HepG2 (cell line): ENCODE results near the gene BTBD19. TPM values are rescaled to one million over a fixed set of nuclear protein-coding genes. Genes with fewer than 3 reads are reported as not detected.

Source experiments
- ATAC-seq: fragments of 200-7000 bp; cut with Tn5 transposase; 3 replicates; pipeline ENCODE4 v1.9.1; 2020; ENCODE audit warnings: mild to moderate bottlenecking, moderate library complexity
- BruUV-seq: library from RNA; stranded (reverse); fragments of 400-500 nt; replicated peaks from 2 replicates; lab custom pipeline; 2021; lab: Mats Ljungman, UMichigan
- CTCF ChIA-PET: fragments of 300-600 bp; formaldehyde crosslinking; extraction: SDS; loops from one replicate; lab custom pipeline; 2021; ENCODE audit warnings: low total read pairs, inconsistent platforms, low intra/inter-chr PET ratio; lab: Yijun Ruan, JAX
- POLR2A ChIA-PET: fragments of 350-600 bp; sonication (Branson Sonifier 250); formaldehyde crosslinking; loops from one replicate; lab custom pipeline; 2020; ENCODE audit warnings: antibody characterized with exemption, inconsistent platforms; lab: Yijun Ruan, JAX
- DNase-seq: peaks from one replicate; pipeline ENCODE4 v3.0.0-alpha.2; 2015; ENCODE audit warnings: low spot score
- FAIRE-seq: peaks from 3 replicates; lab custom pipeline; 2011; peaks lifted over from hg19 to GRCh38; lab: Jason Lieb, UNC
- H2AFZ ChIP-seq: one replicate; pipeline ENCODE4 v1.6.1; 2011; ENCODE audit warnings: low read length, inconsistent platforms
- H3K27ac ChIP-seq: fragments of 300-600 bp; 3 replicates; pipeline ENCODE4 v1.8.0; 2011; ENCODE audit warnings: mixed run types, mild to moderate bottlenecking, mixed read lengths, low read length, inconsistent platforms; ENCODE audit not compliant: insufficient read depth; ENCODE audit errors: extremely low read length
- H3K27me3 ChIP-seq, 2 experiments: fragments of 200-600 bp in 1 of 2; 2 replicates in 1 of 2; 3 replicates in 1 of 2; pipeline versions ENCODE4 v1.6.0 to v1.8.0; 2011; ENCODE audit warnings: low read length in 2 of 2, mild to moderate bottlenecking in 2 of 2, moderate library complexity in 2 of 2, inconsistent platforms in 1 of 2; ENCODE audit not compliant: insufficient read depth in 2 of 2, control insufficient read depth in 1 of 2
- H3K36me3 ChIP-seq, 2 experiments: fragments of 200-600 bp in 1 of 2; replicated peaks in 1 of 2; 2 replicates in 1 of 2; 3 replicates in 1 of 2; pipeline versions ENCODE4 v1.5.1 to v1.8.0; 2011; ENCODE audit warnings: low read length in 2 of 2, inconsistent platforms in 1 of 2; ENCODE audit not compliant: insufficient read depth in 2 of 2, control insufficient read depth in 1 of 2
- H3K4me1 ChIP-seq: 2 replicates; pipeline ENCODE4 v1.5.1; 2012; ENCODE audit warnings: low read length, inconsistent platforms; ENCODE audit not compliant: insufficient read depth
- H3K4me2 ChIP-seq: 2 replicates; pipeline ENCODE4 v1.6.0; 2011; ENCODE audit warnings: low read depth, low read length, inconsistent platforms
- H3K4me3 ChIP-seq, 3 experiments: fragments of 200-600 bp in 1 of 3; sonication (generic), shearing (Covaris generic) in 1 of 3; replicated peaks in 1 of 3; 2 replicates each; pipeline ENCODE4 v1.5.1; 2011 to 2016; ENCODE audit warnings: low read length in 3 of 3, inconsistent platforms in 2 of 3, low read depth in 2 of 3, mild to moderate bottlenecking in 2 of 3, control low read depth in 1 of 3, mixed read lengths in 1 of 3; ENCODE audit not compliant: insufficient read depth in 1 of 3
- H3K79me2 ChIP-seq: one replicate; pipeline ENCODE4 v1.6.1; 2011; ENCODE audit warnings: low read length, inconsistent platforms; ENCODE audit not compliant: insufficient read depth
- H3K9ac ChIP-seq: 2 replicates; pipeline ENCODE4 v1.6.0; 2011; ENCODE audit warnings: mild to moderate bottlenecking, low read depth, low read length, inconsistent platforms; ENCODE audit not compliant: insufficient read depth
- H3K9me3 ChIP-seq: 2 replicates; pipeline ENCODE4 v1.5.1; 2012; ENCODE audit warnings: mild to moderate bottlenecking, low read length
- H4K20me1 ChIP-seq: 2 replicates; pipeline ENCODE4 v1.6.0; 2011; ENCODE audit warnings: inconsistent platforms, mild to moderate bottlenecking, low read length, moderate library complexity; ENCODE audit not compliant: insufficient read depth
- FOXK2 ChIP-seq: fragments of 450-650 bp; IDR thresholded peaks from 2 replicates; pipeline ENCODE4 v1.6.1; 2016
- JUND ChIP-seq: sonication (generic); formaldehyde crosslinking; IDR thresholded peaks from 2 replicates; pipeline ENCODE4 v1.8.0; 2022; ENCODE audit warnings: mild to moderate bottlenecking, missing genetic modification reagents
- KDM4B ChIP-seq: sonication (generic); formaldehyde crosslinking; IDR thresholded peaks from 2 replicates; pipeline ENCODE4 v1.4.0; 2020; ENCODE audit warnings: missing genetic modification reagents
- RNF2 ChIP-seq: fragments of 450-650 bp; conservative IDR thresholded peaks from 2 replicates; pipeline ENCODE4 v1.6.1; 2016; ENCODE audit warnings: low read depth
- SP4 ChIP-seq: sonication (generic); formaldehyde crosslinking; IDR thresholded peaks from 2 replicates; pipeline ENCODE4 v1.8.1; 2023; ENCODE audit warnings: mild to moderate bottlenecking, missing genetic modification reagents
- ZNF432 ChIP-seq: sonication (generic); formaldehyde crosslinking; IDR thresholded peaks from 2 replicates; pipeline ENCODE4 v1.5.0; 2020; ENCODE audit warnings: missing genetic modification reagents, mild to moderate bottlenecking, borderline replicate concordance
- ZNF550 ChIP-seq: sonication (generic); formaldehyde crosslinking; IDR thresholded peaks from 2 replicates; pipeline ENCODE4 v1.4.0; 2020; ENCODE audit warnings: mild to moderate bottlenecking, missing genetic modification reagents, borderline replicate concordance
- ZNF615 ChIP-seq: sonication (generic); formaldehyde crosslinking; IDR thresholded peaks from 2 replicates; pipeline ENCODE4 v1.5.0; 2020; ENCODE audit warnings: mild to moderate bottlenecking, missing genetic modification reagents, borderline replicate concordance
- WGBS: methylation state at CpG from one replicate; pipeline ENCODE4 v1.1.6; 2017; ENCODE audit warnings: low lambda C conversion rate; 5-methylcytosine and 5-hydroxymethylcytosine counted together
- in situ Hi-C: cut with HindIII; loops from 2 replicates; pipeline ENCODE4 v1.10.0; 2017; ENCODE audit warnings: low pct_unique_long_range_greater_than_20kb; ENCODE audit not compliant: extremely low pct_ligation_motif_present
- intact Hi-C: fragments of 100-400 bp; cut with micrococcal nuclease; formaldehyde crosslinking; loops from one replicate; pipeline ENCODE4 v1.10.0; 2022; ENCODE audit not compliant: unreplicated experiment
- polyA plus RNA-seq, 8 experiments: library from polyadenylated mRNA; depleted of rRNA in 3 of 8; stranded (reverse) in 7 of 8; unstranded in 1 of 8; fragments of >200 nt; fragmentation: Illumina TruSeq in 4 of 8; extraction: Trizol in 4 of 8; gene quantifications; 2 replicates each; pipeline versions ENCODE4 v1.2.1 to v1.2.3, GENCODE V29; 2011 to 2016; ENCODE audit warnings: low read depth in 4 of 8, missing spikeins in 1 of 8, mixed read lengths in 1 of 8; ENCODE audit not compliant: insufficient read depth in 1 of 8
- total RNA-seq, 5 experiments: library from RNA; depleted of rRNA; stranded (reverse); fragments of >200 nt; fragmentation: Illumina TruSeq; extraction: Trizol; gene quantifications; 2 replicates each; pipeline ENCODE4 v1.2.3, GENCODE V29; 2016; ENCODE audit warnings: low read depth in 1 of 5
- TF ChIP-seq, protein P1 (sequence below): IDR thresholded peaks from 2 replicates; pipeline ENCODE4 v1.6.1; 2012; ENCODE audit warnings: low read length, improper control_type of control experiment
- TF ChIP-seq, protein P2 (sequence below): sonication (generic); formaldehyde crosslinking; IDR thresholded peaks from 2 replicates; pipeline ENCODE4 v1.8.0; 2022; ENCODE audit warnings: mild to moderate bottlenecking, missing genetic modification reagents, moderate library complexity

BTBD19 gene
- total and polyA plus RNA-seq, 2 of the 13 experiments (the other 11 are each of a cell fraction or from before 2014, with no cell fraction given) = 2.7 to 6.7 TPM

DNA sequence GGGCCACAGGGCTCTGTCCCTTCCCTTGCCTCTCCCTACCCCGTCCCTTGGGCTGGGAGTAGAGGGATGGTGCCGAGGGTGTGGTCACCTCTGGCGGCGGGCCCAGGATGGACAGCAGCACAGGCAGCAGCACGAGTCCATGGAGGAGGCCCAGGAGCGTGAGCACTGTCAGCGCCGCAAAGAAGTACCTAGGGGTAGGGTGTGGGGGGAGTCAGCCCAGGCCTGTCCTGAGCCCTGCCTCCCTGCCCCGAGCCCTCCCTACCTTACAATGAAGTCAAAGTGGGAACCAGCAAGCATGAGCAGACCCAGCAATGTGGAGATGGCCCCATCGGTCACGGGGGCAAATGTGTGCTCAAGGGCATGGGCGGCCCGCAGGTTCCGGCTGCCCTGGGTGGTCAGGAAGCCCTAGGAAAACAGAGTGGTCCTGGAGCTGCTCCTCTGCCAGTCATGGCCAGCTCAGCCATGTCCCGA lies 14.7 kb downstream of the BTBD19 start:
- Histone ChIP-seq H3K36me3 (no peaks in the 10 kb centered on the region; a peak in 1 of 5 replicates), H3K4me1 (peaks cover 40% of the 10 kb centered on the region), H3K9me3 (no peaks in the 10 kb centered on the region), H3K79me2 (no peaks in the 10 kb centered on the region), H3K4me3 (no peak overlapping the region), H3K27ac (no peak overlapping the region), H4K20me1 (no peaks in the 10 kb centered on the region), H3K27me3 (no peaks in the 10 kb centered on the region), H3K4me2 (no peak overlapping the region), H2AFZ (no peak overlapping the region), H3K9ac (no peak overlapping the region)
- ChIA-PET CTCF (no interaction called here), POLR2A (interaction anchor here (1.0 to 11.3 kb wide), 3 partner anchors 13 to 29 kb away, joined by 3 to 570 read pairs (median 168); partner anchors contain the start of genes BTBD19, DYNLT4 and PLK3)
- FAIRE-seq (no peak), ATAC-seq (no peak), DNase-seq (no peak)
- WGBS = 87% methylated on average over 8 of the region's 15 CpGs
- in situ Hi-C loops = no loop called here
- intact Hi-C loops = loop anchor here (10.0 kb wide), 1 partner anchor 482 kb away; no protein-coding TSS in a partner anchor
- no peak for TF ChIP-seq FOXK2
- TF ChIP-seq SP4 (CRISPR knock-in tag) = no peak
- TF ChIP-seq, protein P1, sequence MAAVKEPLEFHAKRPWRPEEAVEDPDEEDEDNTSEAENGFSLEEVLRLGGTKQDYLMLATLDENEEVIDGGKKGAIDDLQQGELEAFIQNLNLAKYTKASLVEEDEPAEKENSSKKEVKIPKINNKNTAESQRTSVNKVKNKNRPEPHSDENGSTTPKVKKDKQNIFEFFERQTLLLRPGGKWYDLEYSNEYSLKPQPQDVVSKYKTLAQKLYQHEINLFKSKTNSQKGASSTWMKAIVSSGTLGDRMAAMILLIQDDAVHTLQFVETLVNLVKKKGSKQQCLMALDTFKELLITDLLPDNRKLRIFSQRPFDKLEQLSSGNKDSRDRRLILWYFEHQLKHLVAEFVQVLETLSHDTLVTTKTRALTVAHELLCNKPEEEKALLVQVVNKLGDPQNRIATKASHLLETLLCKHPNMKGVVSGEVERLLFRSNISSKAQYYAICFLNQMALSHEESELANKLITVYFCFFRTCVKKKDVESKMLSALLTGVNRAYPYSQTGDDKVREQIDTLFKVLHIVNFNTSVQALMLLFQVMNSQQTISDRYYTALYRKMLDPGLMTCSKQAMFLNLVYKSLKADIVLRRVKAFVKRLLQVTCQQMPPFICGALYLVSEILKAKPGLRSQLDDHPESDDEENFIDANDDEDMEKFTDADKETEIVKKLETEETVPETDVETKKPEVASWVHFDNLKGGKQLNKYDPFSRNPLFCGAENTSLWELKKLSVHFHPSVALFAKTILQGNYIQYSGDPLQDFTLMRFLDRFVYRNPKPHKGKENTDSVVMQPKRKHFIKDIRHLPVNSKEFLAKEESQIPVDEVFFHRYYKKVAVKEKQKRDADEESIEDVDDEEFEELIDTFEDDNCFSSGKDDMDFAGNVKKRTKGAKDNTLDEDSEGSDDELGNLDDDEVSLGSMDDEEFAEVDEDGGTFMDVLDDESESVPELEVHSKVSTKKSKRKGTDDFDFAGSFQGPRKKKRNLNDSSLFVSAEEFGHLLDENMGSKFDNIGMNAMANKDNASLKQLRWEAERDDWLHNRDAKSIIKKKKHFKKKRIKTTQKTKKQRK = no peak
- TF ChIP-seq ZNF550 (CRISPR knock-in tag) = no peak
- TF ChIP-seq ZNF615 (CRISPR knock-in tag) = no peak
- TF ChIP-seq, protein P2, sequence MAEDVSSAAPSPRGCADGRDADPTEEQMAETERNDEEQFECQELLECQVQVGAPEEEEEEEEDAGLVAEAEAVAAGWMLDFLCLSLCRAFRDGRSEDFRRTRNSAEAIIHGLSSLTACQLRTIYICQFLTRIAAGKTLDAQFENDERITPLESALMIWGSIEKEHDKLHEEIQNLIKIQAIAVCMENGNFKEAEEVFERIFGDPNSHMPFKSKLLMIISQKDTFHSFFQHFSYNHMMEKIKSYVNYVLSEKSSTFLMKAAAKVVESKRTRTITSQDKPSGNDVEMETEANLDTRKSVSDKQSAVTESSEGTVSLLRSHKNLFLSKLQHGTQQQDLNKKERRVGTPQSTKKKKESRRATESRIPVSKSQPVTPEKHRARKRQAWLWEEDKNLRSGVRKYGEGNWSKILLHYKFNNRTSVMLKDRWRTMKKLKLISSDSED (CRISPR knock-in tag) = no peak
- no peak for TF ChIP-seq KDM4B
- TF ChIP-seq RNF2 = no peak
- no peak for TF ChIP-seq JUND (CRISPR knock-in tag)
- TF ChIP-seq ZNF432 (CRISPR knock-in tag) = no peak
- no TSS peak for BruUV-seq
